ENCODE measurements around the gene THRSP. TPM values are rescaled to one million over a fixed set of nuclear protein-coding genes. Genes with fewer than 3 reads are reported as not detected.

The THRSP gene
- total and polyA plus RNA-seq, 2 of the 4 experiments (the other 2 are of a cell fraction): not detected

DNA sequence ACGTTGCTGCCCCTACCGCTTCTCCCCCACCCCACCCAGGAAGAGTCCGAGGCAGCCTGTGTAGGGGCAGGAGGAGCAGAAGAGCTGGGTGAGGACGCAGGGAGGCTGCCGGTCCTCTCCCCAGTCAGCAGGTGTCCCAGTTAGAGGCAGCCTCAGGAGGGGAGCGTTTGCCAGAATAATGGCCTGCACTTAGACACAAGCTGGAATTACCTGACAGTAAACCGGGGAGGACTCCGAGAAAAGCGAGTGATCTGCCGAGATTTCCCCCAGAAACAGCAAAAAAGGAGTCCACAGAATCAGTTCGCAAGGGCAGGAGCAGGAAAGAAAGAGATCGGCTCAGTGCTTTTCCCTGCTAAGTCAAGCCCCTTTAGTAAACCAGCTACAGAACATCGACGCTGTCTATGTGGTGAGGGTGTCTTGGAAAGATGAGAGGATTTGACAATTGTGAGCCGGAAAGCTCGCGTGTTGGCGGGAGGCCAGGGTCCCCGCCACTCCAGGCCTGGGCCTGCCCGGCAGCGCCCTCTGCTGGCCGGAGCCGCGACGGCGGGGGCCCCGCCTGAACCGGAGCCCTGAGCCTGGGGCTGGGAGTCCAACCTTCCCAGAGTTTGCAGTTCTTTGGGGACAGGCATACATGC lies 17.7 kb upstream of the THRSP start (continued):
- TF ChIP-seq CHD1 (IDR thresholded peaks at IDR 0.05; ENCODE audit: low read depth, low read length): no peak

DNA sequence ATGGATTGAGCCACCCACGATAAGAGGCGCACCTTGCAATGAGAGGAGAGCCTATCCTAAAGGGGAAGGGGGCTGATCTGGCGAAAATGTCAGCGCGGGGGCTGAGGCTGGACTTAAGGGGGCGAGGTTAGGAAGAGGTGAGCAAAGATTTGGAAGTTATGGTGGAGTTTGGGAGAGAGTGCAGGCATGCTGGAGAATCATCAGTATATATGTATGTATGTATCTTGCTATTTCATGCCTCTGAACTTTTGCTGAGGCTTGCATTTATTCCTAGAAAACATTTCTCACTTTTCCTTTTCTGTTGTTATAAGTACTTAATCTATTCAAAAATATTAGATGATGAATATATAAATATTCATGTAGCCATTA lies 17.2 kb upstream of the THRSP start:
- no TSS peak for BruUV-seq (replicated peaks)
- peak; percentile 4; the same call in 1 of the 2 replicates for ATAC-seq (ENCODE audit: low read depth)

More for the DNA sequence above, 17.2 kb upstream of the THRSP start:
- Histone ChIP-seq H3K27me3 (ENCODE audit: control insufficient read depth, insufficient read depth, low read length) (no peaks in the 10 kb centered on the region), H3K18ac (ENCODE audit: low read depth, low read length) (0 out of 2 replicates have a peak overlapping the region, but pooled peaks have one; percentile 21), H2AK5ac (ENCODE audit: low read depth, low read length) (0 out of 2 replicates have a peak overlapping the region, but pooled peaks have one; percentile 20), H2AK9ac (replicated peaks; ENCODE audit: low read depth, low read length, poor library complexity) (peak overlapping the region; percentile 29), H3K79me1 (ENCODE audit: low read depth in 1 of 2, low read length in 2 of 2) (peaks cover 3 to 7% of the 10 kb centered on the region in 2 experiments; a peak in 2 of 4 replicates), H3K4me2 (ENCODE audit: low read depth, low read length) (peak overlapping the region; percentile 35; the same call in 1 of the 2 replicates), H3K9me3 (ENCODE audit: control insufficient read depth, insufficient read depth, low read length) (no peaks in the 10 kb centered on the region), H2BK20ac (ENCODE audit: low read depth, low read length) (0 out of 2 replicates have a peak overlapping the region, but pooled peaks have one; percentile 48), H4K8ac (ENCODE audit: low read depth in 2 of 2, low read length in 2 of 2) (peak overlapping the region; percentile 3 to 79; a peak in 2 of 4 replicates), H2BK5ac (ENCODE audit: low read depth, low read length, poor library complexity, severe bottlenecking) (no peak overlapping the region), H3K4me3 (ENCODE audit: insufficient read depth, low read depth, low read length) (no peak overlapping the region), H2BK120ac (ENCODE audit: low read depth, low read length) (peak overlapping the region; percentile 53; the same call in 1 of the 2 replicates), H2AFZ (replicated peaks; ENCODE audit: low read length, poor library complexity) (peak overlapping the region; percentile 94), H4K20me1 (ENCODE audit: insufficient read depth, low read length) (no peaks in the 10 kb centered on the region), H3K23ac (ENCODE audit: low read depth, low read length) (no peak overlapping the region), H3K27ac (ENCODE audit: insufficient read depth, low read length) (no peak overlapping the region), H3K9ac (ENCODE audit: low read depth, low read length) (peak overlapping the region; percentile 41; the same call in 1 of the 2 replicates), H3K14ac (replicated peaks; ENCODE audit: low read depth, low read length) (peak overlapping the region; percentile 26), H3K36me3 (ENCODE audit: control insufficient read depth, insufficient read depth, low read length) (no peaks in the 10 kb centered on the region), H3K9me1 (ENCODE audit: insufficient read depth, low read length) (peaks cover 18% of the 10 kb centered on the region), H4K5ac (ENCODE audit: low read depth, low read length) (peak overlapping the region; percentile 65; the same call in 1 of the 2 replicates), H3K56ac (ENCODE audit: extremely low read depth, insufficient read depth, low read length) (no peak overlapping the region), H3K4ac (ENCODE audit: low read depth, low read length) (peak overlapping the region; percentile 73; the same call in 1 of the 2 replicates), H2BK15ac (ENCODE audit: low read depth, low read length) (0 out of 3 replicates have a peak overlapping the region, but pooled peaks have one; percentile 7), H4K91ac (ENCODE audit: insufficient read depth, low read depth, low read length) (peak overlapping the region; percentile 54), H3K4me1 (ENCODE audit: control insufficient read depth, insufficient read depth, low read length) (peaks cover 26% of the 10 kb centered on the region)
- ChIA-PET POLR2A (ENCODE audit: unreplicated experiment) (no interaction called here), CTCF (interaction anchor here (0.6 to 1.5 kb wide), 8 partner anchors 10 to 519 kb away, joined by 3 to 5 read pairs (median 3); no protein-coding TSS in a partner anchor)
- in situ Hi-C loops (cut with MboI; ENCODE audit: low sequenced_read_pairs) (no loop called here), intact Hi-C loops (cut with micrococcal nuclease) (loop anchor here (1.0 to 2.0 kb wide), 3 partner anchors 46 to 270 kb away; partner anchors contain the start of genes AAMDC and RSF1), dilution Hi-C loops (cut with HindIII; ENCODE audit: low sequenced_read_pairs, unreplicated experiment) (no loop called here)
- no peak for DNase-seq
- TF ChIP-seq MAFK (IDR thresholded peaks at IDR 0.05; ENCODE audit: low read depth, low read length): peak; percentile 59
- TF ChIP-seq MAZ (IDR thresholded peaks at IDR 0.05; ENCODE audit: borderline replicate concordance, low read depth, low read length): no peak
- 17% methylated on average over 6 of the region's 6 CpGs; no CpG with 5 or more reads in 1 of the 2 experiments for WGBS, 2 experiments (ENCODE audit: extremely low coverage in 2 of 2, insufficient read length in 1 of 2)

Data from IMR-90 (cell line).